CD4-positive, alpha-beta T cell (primary cell): ENCODE results near the gene NMU. TPM values are rescaled to one million over a fixed set of nuclear protein-coding genes. Genes with fewer than 3 reads are reported as not detected.
"Not testable (repeated sequence)": the region's sequence is repeated elsewhere in the genome, so short reads cannot be mapped to it uniquely, and the experiment has no call there.

Experiments
- ATAC-seq: fragments of 200-7000 bp; cut with Tn5 transposase; one replicate; pipeline ENCODE4 v1.10.0; 2022; ENCODE audit warnings: mild to moderate bottlenecking; ENCODE audit not compliant: poor library complexity
- CTCF ChIA-PET: fragments of 350-600 bp; sonication (Branson Sonifier 250); formaldehyde crosslinking; loops from one replicate; lab custom pipeline; 2021; ENCODE audit warnings: antibody characterized with exemption, inconsistent platforms; lab: Charles Lee
- POLR2A ChIA-PET: fragments of 350-600 bp; sonication (Branson Sonifier 250); formaldehyde crosslinking; loops from one replicate; lab custom pipeline; 2021; ENCODE audit warnings: antibody characterized with exemption, inconsistent platforms; lab: Charles Lee
- DNase-seq, 14 experiments: peaks; one replicate each; pipeline ENCODE4 v3.0.0-alpha.2; 2013 to 2020; ENCODE audit warnings: mixed read lengths in 2 of 14
- H3K27ac ChIP-seq, 2 donors: one replicate each; pipeline versions ENCODE4 v1.5.1 to v1.7.0; 2013; ENCODE audit warnings: low read length in 2 of 2, low read depth in 1 of 2, mild to moderate bottlenecking in 1 of 2
- H3K27me3 ChIP-seq, 2 experiments: 1 replicate in 1 of 2; 2 replicates in 1 of 2; pipeline versions ENCODE4 v1.6.1 to v1.7.0; 2013; ENCODE audit warnings: low read length in 2 of 2, control low read depth in 1 of 2, mild to moderate bottlenecking in 1 of 2, moderate library complexity in 1 of 2; ENCODE audit not compliant: insufficient read depth in 2 of 2, control insufficient read depth in 1 of 2
- H3K36me3 ChIP-seq: one replicate; pipeline ENCODE4 v1.6.1; 2013; ENCODE audit warnings: low read length, control low read depth; ENCODE audit not compliant: insufficient read depth
- H3K4me1 ChIP-seq: one replicate; pipeline ENCODE4 v1.6.1; 2013; ENCODE audit warnings: low read length, control low read depth; ENCODE audit not compliant: insufficient read depth
- H3K4me3 ChIP-seq: one replicate; pipeline ENCODE4 v1.5.1; 2013; ENCODE audit warnings: mild to moderate bottlenecking, low read length, moderate library complexity
- H3K9me3 ChIP-seq, 2 experiments: 1 replicate in 1 of 2; 2 replicates in 1 of 2; pipeline versions ENCODE4 v1.6.1 to v1.7.0; 2013; ENCODE audit warnings: low read length in 2 of 2, mild to moderate bottlenecking in 2 of 2, control low read depth in 1 of 2, moderate library complexity in 1 of 2; ENCODE audit not compliant: control insufficient read depth in 1 of 2, insufficient read depth in 1 of 2
- H3K27ac Mint-ChIP-seq: one replicate; pipeline ENCODE4 v1.8.0; 2020; ENCODE audit warnings: mixed read lengths
- H3K27me3 Mint-ChIP-seq: one replicate; pipeline ENCODE4 v1.8.0; 2021; ENCODE audit warnings: mixed read lengths
- H3K36me3 Mint-ChIP-seq: one replicate; pipeline ENCODE4 v1.8.0; 2021; ENCODE audit warnings: low read depth, mixed read lengths
- H3K4me1 Mint-ChIP-seq: one replicate; pipeline ENCODE4 v1.8.0; 2021; ENCODE audit warnings: low read depth, mixed read lengths
- H3K4me3 Mint-ChIP-seq: one replicate; pipeline ENCODE4 v1.8.0; 2020; ENCODE audit warnings: mild to moderate bottlenecking, mixed read lengths
- H3K9me3 Mint-ChIP-seq: one replicate; pipeline ENCODE4 v1.8.0; 2020; ENCODE audit warnings: mixed read lengths
- CTCF ChIP-seq: fragments of 200-600 bp; IDR thresholded peaks from one replicate; pipeline ENCODE4 v1.8.0; 2022; ENCODE audit warnings: antibody characterized with exemption, mild to moderate bottlenecking
- intact Hi-C, 2 experiments: fragments of 100-400 bp; cut with DNase I in 1 of 2; cut with micrococcal nuclease in 1 of 2; formaldehyde crosslinking; loops; one replicate each; pipeline versions ENCODE4 v1.15.1 to v1.9.0; 2023 to 2025; cut with DNase I, micrococcal nuclease
- total RNA-seq, 174 experiments: library from RNA in 2 of 174; stranded (reverse) in 2 of 174; gene quantifications; one replicate each; pipeline ENCODE4 v1.2.3 and lab custom pipeline; 2021 to 2026

Gene NMU
- total RNA-seq, 2 experiments from 2014 or later = not detected

- H3K9me3 Mint-ChIP-seq = peaks cover 2% of the 10 kb centered on the region
- no peak for ATAC-seq
- no peaks in the 10 kb centered on the region for H3K4me1 Mint-ChIP-seq
- H3K36me3 Mint-ChIP-seq = no peaks in the 10 kb centered on the region
- no peak for DNase-seq
- H3K27ac Mint-ChIP-seq = no peak overlapping the region
- Histone ChIP-seq H3K27ac (no peak overlapping the region), H3K27me3 (no peaks in the 10 kb centered on the region), H3K4me3 (no peak overlapping the region), H3K4me1 (no peaks in the 10 kb centered on the region), H3K36me3 (no peaks in the 10 kb centered on the region), H3K9me3 (no peaks in the 10 kb centered on the region)
- peaks cover 8% of the 10 kb centered on the region for H3K27me3 Mint-ChIP-seq
- no peak for TF ChIP-seq CTCF
- H3K4me3 Mint-ChIP-seq = no peak overlapping the region
- POLR2A ChIA-PET = no interaction called here
- CTCF ChIA-PET = no interaction called here
- intact Hi-C loops = no loop called here
Measured at GRCh38 chr4:55598641-55599040, 37.5 kb downstream of the NMU start.

- no peak for DNase-seq
- Mint-ChIP-seq H3K4me1 (no peaks in the 10 kb centered on the region), H3K4me3 (no peak within 1 kb of the TSS), H3K27ac (no peak within 1 kb of the TSS), H3K9me3 (peaks cover 6% of the 10 kb centered on the region), H3K27me3 (peaks cover 7% of the 10 kb centered on the region), H3K36me3 (no peaks in the 10 kb centered on the region)
- CTCF ChIA-PET = no interaction called here
- ATAC-seq = no peak
- Histone ChIP-seq H3K4me3 (no peak within 1 kb of the TSS), H3K27me3 (no peaks in the 10 kb centered on the region), H3K4me1 (no peaks in the 10 kb centered on the region), H3K9me3 (peaks cover 0 to 9% of the 10 kb centered on the region in 2 experiments), H3K27ac (no peak within 1 kb of the TSS), H3K36me3 (no peaks in the 10 kb centered on the region)
- POLR2A ChIA-PET = no interaction called here
- intact Hi-C loops = no loop called here
- no peak for TF ChIP-seq CTCF
Measured at GRCh38 chr4:55592014-55592413, 44.1 kb downstream of the NMU start, which contains the start of gene PDCL2. TSS of gene PDCL2 (minus strand) at chr4:55592245. CDS start at chr4:55592109, 136 bp downstream.

GRCh38 chr4:55588160-55588559 lies 47.9 kb downstream of the NMU start:
- Mint-ChIP-seq H3K4me1 (no peaks in the 10 kb centered on the region), H3K27ac (no peak overlapping the region), H3K36me3 (no peaks in the 10 kb centered on the region), H3K4me3 (no peak overlapping the region), H3K9me3 (peaks cover 8% of the 10 kb centered on the region), H3K27me3 (peaks cover 7% of the 10 kb centered on the region)
- peaks cover 0 to 9% of the 10 kb centered on the region in 2 experiments for H3K9me3 ChIP-seq
- no peak overlapping the region for H3K27ac ChIP-seq
- no peaks in the 10 kb centered on the region for H3K4me1 ChIP-seq
- ChIA-PET POLR2A (no interaction called here), CTCF (no interaction called here)
- ATAC-seq (no peak), DNase-seq (no peak)
- H3K27me3 ChIP-seq = no peaks in the 10 kb centered on the region
- no peak for TF ChIP-seq CTCF
- no peak overlapping the region for H3K4me3 ChIP-seq
- H3K36me3 ChIP-seq = no peaks in the 10 kb centered on the region
- intact Hi-C loops = no loop called here

GRCh38 chr4:55582773-55583172 lies 53.3 kb downstream of the NMU start:
- DNase-seq, ATAC-seq, CTCF ChIA-PET, H3K4me1 Mint-ChIP-seq, H3K4me3 ChIP-seq, H3K9me3 ChIP-seq, H3K4me3 Mint-ChIP-seq, H3K27me3 Mint-ChIP-seq, H3K4me1 ChIP-seq, H3K27me3 ChIP-seq, H3K27ac Mint-ChIP-seq, H3K27ac ChIP-seq, H3K9me3 Mint-ChIP-seq, intact Hi-C loops, H3K36me3 ChIP-seq, POLR2A ChIA-PET, H3K36me3 Mint-ChIP-seq: not testable (repeated sequence)
